ENCODE results near the gene ELSPBP1.

GRCh38 chr19:48036765-48037164 lies 42.3 kb downstream of the ELSPBP1 start:
- no peak for TF ChIP-seq CTCF (conservative IDR thresholded peaks at IDR 0.05 in 1 of 2, IDR thresholded peaks at IDR 0.05 in 1 of 2; ENCODE audit: low read depth in 1 of 2, low read length in 2 of 2)
- no peak for TF ChIP-seq EZH2 (IDR thresholded peaks at IDR 0.05; ENCODE audit: low read length, missing control alignments)

Measured in fibroblast of lung (primary cell).